Mesothelial cell of epicardium (in vitro differentiated cells): ENCODE measurements around the gene HDAC10. TPM values are rescaled to one million over a fixed set of nuclear protein-coding genes. Genes with fewer than 3 reads are reported as not detected.

Experiments used
- DNase-seq, 2 experiments: peaks; one replicate each; pipeline ENCODE4 v3.0.0; 2021; ENCODE audit warnings: low spot score in 2 of 2; ENCODE audit not compliant: unreplicated experiment in 2 of 2
- H3K27ac Mint-ChIP-seq: 2 replicates; pipeline ENCODE4 v1.8.0; 2021; ENCODE audit warnings: mixed read lengths
- H3K27me3 Mint-ChIP-seq: 2 replicates; pipeline ENCODE4 v1.8.0; 2021; ENCODE audit warnings: low read depth, mixed read lengths
- H3K36me3 Mint-ChIP-seq: 2 replicates; pipeline ENCODE4 v1.8.0; 2021; ENCODE audit warnings: mixed read lengths
- H3K4me1 Mint-ChIP-seq: 2 replicates; pipeline ENCODE4 v1.8.0; 2021; ENCODE audit warnings: mixed read lengths
- H3K4me3 Mint-ChIP-seq: 2 replicates; pipeline ENCODE4 v1.8.0; 2021; ENCODE audit warnings: mild to moderate bottlenecking, moderate library complexity, mixed read lengths
- H3K9me3 Mint-ChIP-seq: 2 replicates; pipeline ENCODE4 v1.8.0; 2021; ENCODE audit warnings: mixed read lengths
- total RNA-seq: library from RNA; stranded (reverse); gene quantifications from 3 replicates; pipeline ENCODE4 v1.2.1, GENCODE V29; 2021
- TF ChIP-seq, protein P1 (sequence below): fragments of 200-600 bp; sonication (generic); IDR thresholded peaks from one replicate; pipeline ENCODE4 v1.5.0; 2021; ENCODE audit warnings: antibody characterized with exemption; ENCODE audit not compliant: unreplicated experiment

Gene HDAC10
- total RNA-seq, 1 donor from 2014 or later, result 79.5 TPM

DNA sequence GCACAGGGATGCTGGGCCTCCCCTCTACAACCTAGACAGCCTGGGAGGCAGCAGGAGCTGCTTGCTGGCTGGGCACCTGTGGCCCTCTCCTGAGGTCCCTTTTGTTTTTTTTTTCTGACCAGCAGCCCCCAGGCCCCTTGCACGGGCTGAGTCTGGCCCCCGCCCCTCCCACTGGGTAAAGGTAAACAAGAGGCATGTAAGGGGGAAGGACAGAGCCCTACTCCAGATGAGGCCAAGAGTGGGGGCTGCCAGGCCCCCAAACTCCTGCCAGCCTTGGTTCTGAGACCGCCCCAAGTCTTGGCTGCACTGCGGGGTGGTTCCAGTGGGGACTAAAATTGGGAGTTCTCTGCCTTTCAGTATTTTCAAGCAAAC is 47.2 kb upstream of the HDAC10 start:
- no peaks in the 10 kb centered on the region for H3K27me3 Mint-ChIP-seq
- DNase-seq, result no peak
- H3K4me1 Mint-ChIP-seq, result peaks cover 52% of the 10 kb centered on the region
- H3K36me3 Mint-ChIP-seq, result no peaks in the 10 kb centered on the region
- H3K27ac Mint-ChIP-seq, result peak overlapping the region; percentile 93
- no peaks in the 10 kb centered on the region for H3K9me3 Mint-ChIP-seq
- H3K4me3 Mint-ChIP-seq, result peak overlapping the region; percentile 31
- TF ChIP-seq, protein P1, sequence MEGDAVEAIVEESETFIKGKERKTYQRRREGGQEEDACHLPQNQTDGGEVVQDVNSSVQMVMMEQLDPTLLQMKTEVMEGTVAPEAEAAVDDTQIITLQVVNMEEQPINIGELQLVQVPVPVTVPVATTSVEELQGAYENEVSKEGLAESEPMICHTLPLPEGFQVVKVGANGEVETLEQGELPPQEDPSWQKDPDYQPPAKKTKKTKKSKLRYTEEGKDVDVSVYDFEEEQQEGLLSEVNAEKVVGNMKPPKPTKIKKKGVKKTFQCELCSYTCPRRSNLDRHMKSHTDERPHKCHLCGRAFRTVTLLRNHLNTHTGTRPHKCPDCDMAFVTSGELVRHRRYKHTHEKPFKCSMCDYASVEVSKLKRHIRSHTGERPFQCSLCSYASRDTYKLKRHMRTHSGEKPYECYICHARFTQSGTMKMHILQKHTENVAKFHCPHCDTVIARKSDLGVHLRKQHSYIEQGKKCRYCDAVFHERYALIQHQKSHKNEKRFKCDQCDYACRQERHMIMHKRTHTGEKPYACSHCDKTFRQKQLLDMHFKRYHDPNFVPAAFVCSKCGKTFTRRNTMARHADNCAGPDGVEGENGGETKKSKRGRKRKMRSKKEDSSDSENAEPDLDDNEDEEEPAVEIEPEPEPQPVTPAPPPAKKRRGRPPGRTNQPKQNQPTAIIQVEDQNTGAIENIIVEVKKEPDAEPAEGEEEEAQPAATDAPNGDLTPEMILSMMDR, result no peak

GRCh38 chr22:50297510-50298265 is 46.6 kb upstream of the HDAC10 start:
- no peak for DNase-seq
- Mint-ChIP-seq H3K27me3 (no peaks in the 10 kb centered on the region), H3K4me3 (no peak overlapping the region), H3K4me1 (peaks cover 50% of the 10 kb centered on the region), H3K9me3 (no peaks in the 10 kb centered on the region), H3K36me3 (peaks cover under 1% of the 10 kb centered on the region), H3K27ac (peak overlapping the region; percentile 93)
- TF ChIP-seq, protein P1, result no peak

GRCh38 chr22:50296658-50297490 is 45.8 kb upstream of the HDAC10 start:
- peak overlapping the region; percentile 93 for H3K27ac Mint-ChIP-seq
- H3K4me3 Mint-ChIP-seq, result no peak overlapping the region
- peaks cover 3% of the 10 kb centered on the region for H3K36me3 Mint-ChIP-seq
- H3K27me3 Mint-ChIP-seq, result no peaks in the 10 kb centered on the region
- H3K9me3 Mint-ChIP-seq, result no peaks in the 10 kb centered on the region
- no peak for DNase-seq
- TF ChIP-seq, protein P1, result no peak
- peaks cover 52% of the 10 kb centered on the region for H3K4me1 Mint-ChIP-seq

DNA sequence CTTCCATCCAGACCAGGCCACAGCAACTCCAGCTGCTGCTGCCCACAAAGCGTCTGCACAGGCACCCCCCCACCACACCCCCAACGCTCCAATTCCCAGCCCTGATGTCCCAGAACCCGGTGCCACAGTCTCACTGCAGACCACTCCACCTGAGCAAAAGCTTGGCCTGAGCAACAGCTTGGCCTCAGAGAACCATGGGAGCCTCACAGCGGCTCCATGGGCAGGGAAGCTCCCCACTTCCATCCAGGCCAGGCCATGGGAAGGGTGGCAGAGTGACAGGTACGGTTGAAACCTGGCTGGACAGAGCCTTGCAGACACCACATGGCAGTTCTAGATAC is 43.2 kb upstream of the HDAC10 start:
- peak overlapping the region; percentile 97 for H3K27ac Mint-ChIP-seq
- peaks cover 3% of the 10 kb centered on the region for H3K36me3 Mint-ChIP-seq
- H3K27me3 Mint-ChIP-seq, result no peaks in the 10 kb centered on the region
- TF ChIP-seq, protein P1, result no peak
- peaks cover 44% of the 10 kb centered on the region for H3K4me1 Mint-ChIP-seq
- peak overlapping the region; percentile 30 for H3K4me3 Mint-ChIP-seq
- DNase-seq, result no peak
- no peaks in the 10 kb centered on the region for H3K9me3 Mint-ChIP-seq

DNA sequence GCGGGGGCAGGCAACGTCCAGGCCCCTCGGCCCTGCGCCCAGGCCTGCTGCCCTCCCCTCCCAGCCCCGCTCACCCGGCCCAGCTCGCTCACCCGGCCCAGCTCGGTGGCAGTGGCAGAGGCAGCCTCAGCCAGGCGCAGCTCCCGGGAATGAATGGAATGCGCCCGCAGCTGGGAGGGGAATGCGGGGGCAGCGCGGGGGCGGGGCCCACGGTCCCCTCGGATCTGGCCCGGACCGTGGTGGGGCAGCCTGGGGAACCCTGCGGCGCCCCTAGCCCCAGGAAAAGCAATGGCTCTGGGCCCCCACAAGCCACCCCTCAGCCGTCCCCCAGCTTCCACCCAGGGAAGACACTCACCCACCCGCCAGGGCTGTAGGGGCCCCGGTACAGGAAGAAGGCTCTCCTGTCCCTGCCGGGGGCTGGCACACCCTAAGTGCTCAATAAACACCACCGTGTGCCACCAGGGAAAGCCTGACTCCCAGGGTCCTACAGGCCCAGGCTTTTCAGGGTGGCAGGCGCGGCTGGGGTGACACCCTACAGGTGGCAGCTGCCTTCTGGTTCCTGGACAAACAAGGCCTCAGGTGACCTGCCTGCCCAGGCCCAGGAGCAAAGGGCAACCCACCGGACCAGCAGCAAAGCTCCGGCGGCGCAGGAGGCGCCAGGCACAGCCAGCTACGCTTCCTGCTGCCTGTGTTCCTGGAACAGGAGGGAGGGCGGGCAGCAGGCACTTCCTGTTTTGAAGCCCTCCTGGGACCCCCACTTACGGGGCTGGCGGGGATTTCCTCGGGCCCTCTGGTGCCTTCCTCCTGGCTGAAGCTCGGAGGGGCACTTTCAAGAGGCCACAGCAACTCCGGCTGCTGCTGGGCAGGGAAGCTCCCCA is 42.6 kb upstream of the HDAC10 start:
- TF ChIP-seq, protein P1, result no peak
- H3K9me3 Mint-ChIP-seq, result no peaks in the 10 kb centered on the region
- peaks cover 42% of the 10 kb centered on the region for H3K4me1 Mint-ChIP-seq
- peak overlapping the region; percentile 97 for H3K27ac Mint-ChIP-seq
- H3K27me3 Mint-ChIP-seq, result no peaks in the 10 kb centered on the region
- peaks cover 3% of the 10 kb centered on the region for H3K36me3 Mint-ChIP-seq
- peak; percentile 77 to 91 for DNase-seq
- no peak overlapping the region for H3K4me3 Mint-ChIP-seq
